ENCODE results near the gene TLE2. TPM values are rescaled to one million over a fixed set of nuclear protein-coding genes. Genes with fewer than 3 reads are reported as not detected.
A peak's percentile ranks its signal among the peaks of the same experiment; 100 is the strongest.

TLE2 gene
- total RNA-seq, 1 donor from 2014 or later = not detected

DNA sequence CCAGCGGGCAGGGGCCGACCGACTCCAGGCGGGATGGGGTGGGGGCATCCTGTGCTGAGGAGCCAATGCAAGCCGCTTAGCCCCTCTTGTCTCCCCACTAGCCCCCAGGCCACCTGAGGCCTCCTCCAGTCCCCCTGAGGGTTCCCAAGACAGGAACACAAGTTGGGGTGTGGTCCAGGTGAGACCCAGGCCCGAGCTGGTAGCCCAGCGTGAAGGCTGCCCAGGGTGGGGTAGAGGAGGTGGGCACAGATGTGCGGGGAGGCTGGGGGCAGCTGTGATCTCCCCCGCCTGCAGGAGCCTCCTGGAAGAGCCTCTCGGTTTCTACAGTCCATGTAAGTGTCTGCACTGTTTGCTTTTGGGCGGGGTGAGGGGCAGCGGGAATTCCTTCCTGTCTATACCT lies 41.3 kb downstream of the TLE2 start:
- H4K20me1 ChIP-seq (ENCODE audit: low read depth) = peaks cover 15% of the 10 kb centered on the region
- TF ChIP-seq EZH2 (IDR thresholded peaks at IDR 0.05) = no peak
- TF ChIP-seq, protein P1, sequence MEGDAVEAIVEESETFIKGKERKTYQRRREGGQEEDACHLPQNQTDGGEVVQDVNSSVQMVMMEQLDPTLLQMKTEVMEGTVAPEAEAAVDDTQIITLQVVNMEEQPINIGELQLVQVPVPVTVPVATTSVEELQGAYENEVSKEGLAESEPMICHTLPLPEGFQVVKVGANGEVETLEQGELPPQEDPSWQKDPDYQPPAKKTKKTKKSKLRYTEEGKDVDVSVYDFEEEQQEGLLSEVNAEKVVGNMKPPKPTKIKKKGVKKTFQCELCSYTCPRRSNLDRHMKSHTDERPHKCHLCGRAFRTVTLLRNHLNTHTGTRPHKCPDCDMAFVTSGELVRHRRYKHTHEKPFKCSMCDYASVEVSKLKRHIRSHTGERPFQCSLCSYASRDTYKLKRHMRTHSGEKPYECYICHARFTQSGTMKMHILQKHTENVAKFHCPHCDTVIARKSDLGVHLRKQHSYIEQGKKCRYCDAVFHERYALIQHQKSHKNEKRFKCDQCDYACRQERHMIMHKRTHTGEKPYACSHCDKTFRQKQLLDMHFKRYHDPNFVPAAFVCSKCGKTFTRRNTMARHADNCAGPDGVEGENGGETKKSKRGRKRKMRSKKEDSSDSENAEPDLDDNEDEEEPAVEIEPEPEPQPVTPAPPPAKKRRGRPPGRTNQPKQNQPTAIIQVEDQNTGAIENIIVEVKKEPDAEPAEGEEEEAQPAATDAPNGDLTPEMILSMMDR (IDR thresholded peaks at IDR 0.05) = no peak
- peaks cover 23% of the 10 kb centered on the region for H3K4me1 ChIP-seq
- Mint-ChIP-seq H3K9me3 (no peaks in the 10 kb centered on the region), H3K4me3 (no peak overlapping the region), H3K4me1 (peaks cover 28% of the 10 kb centered on the region), H3K36me3 (no peaks in the 10 kb centered on the region), H3K27ac (no peak overlapping the region), H3K27me3 (ENCODE audit: insufficient read depth, low read depth) (peaks cover 33% of the 10 kb centered on the region)
- peak overlapping the region; percentile 77 for H3K4me2 ChIP-seq
- peaks cover 29% of the 10 kb centered on the region for H3F3A ChIP-seq (ENCODE audit: low read depth)
- H3K4me3 ChIP-seq = no peak overlapping the region
- no peaks in the 10 kb centered on the region for H3K36me3 ChIP-seq
- H3K27ac ChIP-seq = no peak overlapping the region
- no peak overlapping the region for H3K9ac ChIP-seq
- no peak overlapping the region for H2AFZ ChIP-seq (replicated peaks)
- no peaks in the 10 kb centered on the region for H3K79me2 ChIP-seq (ENCODE audit: low read depth)
- no peak for DNase-seq (ENCODE audit: low spot score)
- H3K27me3 ChIP-seq = peaks cover 37% of the 10 kb centered on the region
- no peaks in the 10 kb centered on the region for H3K9me3 ChIP-seq (ENCODE audit: low read depth)

DNA sequence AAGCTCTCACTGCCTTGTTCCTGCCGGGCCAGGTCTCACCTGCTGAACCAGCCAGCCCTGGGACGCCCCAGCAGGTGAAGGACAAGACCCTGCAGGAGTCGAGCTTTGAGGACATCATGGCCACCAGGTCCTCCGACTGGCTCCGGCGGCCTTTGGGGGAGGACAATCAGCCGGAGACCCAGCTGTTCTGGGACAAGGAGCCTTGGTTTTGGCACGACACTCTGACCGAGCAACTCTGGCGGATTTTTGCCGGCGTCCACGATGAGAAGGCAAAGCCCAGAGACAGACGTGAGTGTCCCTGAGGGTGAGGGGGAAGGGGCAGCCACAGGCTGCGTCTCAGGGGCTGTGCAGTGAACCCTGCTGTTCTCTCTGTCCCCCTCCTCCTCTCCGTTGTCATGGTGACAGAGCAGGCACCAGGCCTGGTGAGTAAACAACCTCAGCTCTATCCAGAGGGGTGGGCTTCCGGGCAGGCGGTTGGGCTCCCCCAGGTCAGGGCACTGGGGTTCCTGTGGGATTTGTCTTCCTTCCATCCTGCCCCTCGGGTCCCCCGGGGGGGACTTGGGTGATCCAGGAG lies 42.0 kb downstream of the TLE2 start:
- Histone ChIP-seq H3K9me3 (ENCODE audit: low read depth) (no peaks in the 10 kb centered on the region), H3F3A (ENCODE audit: low read depth) (peaks cover 33% of the 10 kb centered on the region), H3K4me2 (peak overlapping the region; percentile 77), H3K4me3 (peak overlapping the region; percentile 31), H4K20me1 (ENCODE audit: low read depth) (peaks cover 19% of the 10 kb centered on the region), H2AFZ (replicated peaks) (peak overlapping the region; percentile 55), H3K27me3 (peaks cover 45% of the 10 kb centered on the region), H3K9ac (no peak overlapping the region), H3K79me2 (ENCODE audit: low read depth) (no peaks in the 10 kb centered on the region), H3K27ac (no peak overlapping the region), H3K4me1 (peaks cover 26% of the 10 kb centered on the region), H3K36me3 (no peaks in the 10 kb centered on the region)
- peaks cover 37% of the 10 kb centered on the region for H3K27me3 Mint-ChIP-seq (ENCODE audit: insufficient read depth, low read depth)
- peaks cover 32% of the 10 kb centered on the region for H3K4me1 Mint-ChIP-seq
- H3K4me3 Mint-ChIP-seq = peak overlapping the region; percentile 81
- no peak overlapping the region for H3K27ac Mint-ChIP-seq
- peak; percentile 89 for DNase-seq (ENCODE audit: low spot score)
- H3K9me3 Mint-ChIP-seq = no peaks in the 10 kb centered on the region
- TF ChIP-seq EZH2 (IDR thresholded peaks at IDR 0.05) = no peak
- no peak for TF ChIP-seq EZH2phosphoT487 (IDR thresholded peaks at IDR 0.05)
- TF ChIP-seq, protein P1 (IDR thresholded peaks at IDR 0.05) = no peak
- no peaks in the 10 kb centered on the region for H3K36me3 Mint-ChIP-seq

DNA sequence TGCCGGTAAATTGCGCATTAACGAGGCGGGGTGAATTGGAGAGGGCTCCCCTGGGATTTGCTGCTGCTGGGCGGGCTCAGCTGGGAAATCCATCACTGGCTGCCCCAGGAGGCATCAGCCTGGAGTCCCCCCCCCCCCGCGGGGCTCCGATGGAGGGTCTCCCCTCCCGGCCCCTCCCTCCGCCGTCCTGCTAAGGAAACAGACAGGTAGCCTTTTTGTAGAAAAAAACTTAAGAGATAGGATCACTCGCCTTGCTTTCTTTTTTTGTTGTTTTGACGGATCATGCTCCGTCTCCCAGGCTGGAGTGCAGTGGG lies 44.9 kb downstream of the TLE2 start:
- Mint-ChIP-seq H3K4me1 (peaks cover 39% of the 10 kb centered on the region), H3K27ac (no peak overlapping the region), H3K9me3 (peaks cover 3% of the 10 kb centered on the region), H3K36me3 (no peaks in the 10 kb centered on the region), H3K4me3 (peak overlapping the region; percentile 77), H3K27me3 (ENCODE audit: insufficient read depth, low read depth) (peaks cover 53% of the 10 kb centered on the region)
- Histone ChIP-seq H4K20me1 (ENCODE audit: low read depth) (peaks cover 19% of the 10 kb centered on the region), H3K4me1 (peaks cover 26% of the 10 kb centered on the region), H3K79me2 (ENCODE audit: low read depth) (no peaks in the 10 kb centered on the region), H3F3A (ENCODE audit: low read depth) (peaks cover 38% of the 10 kb centered on the region), H3K9me3 (ENCODE audit: low read depth) (no peaks in the 10 kb centered on the region), H3K9ac (no peak overlapping the region), H3K27me3 (peaks cover 73% of the 10 kb centered on the region), H3K4me3 (peak overlapping the region; percentile 19), H3K27ac (no peak overlapping the region), H2AFZ (replicated peaks) (no peak overlapping the region), H3K36me3 (no peaks in the 10 kb centered on the region), H3K4me2 (peak overlapping the region; percentile 69)
- TF ChIP-seq, protein P1 (IDR thresholded peaks at IDR 0.05) = no peak
- TF ChIP-seq EZH2phosphoT487 (IDR thresholded peaks at IDR 0.05) (no peak), EZH2 (IDR thresholded peaks at IDR 0.05) (no peak)
- DNase-seq (ENCODE audit: low spot score) = no peak

All from neural progenitor cell (in vitro differentiated cells).